HG03378 (cell line): Measurements from ENCODE around the gene CCDC18.
"Not testable (repeated sequence)": the region's sequence is repeated elsewhere in the genome, so short reads cannot be mapped to it uniquely, and the experiment has no call there.

Experiments
- ATAC-seq: cut with Tn5 transposase; IDR thresholded peaks from one replicate; pipeline ENCODE4 v1.9.1; 2021; ENCODE audit warnings: mild to moderate bottlenecking, moderate library complexity; ENCODE audit not compliant: unreplicated experiment

Gene CCDC18

DNA sequence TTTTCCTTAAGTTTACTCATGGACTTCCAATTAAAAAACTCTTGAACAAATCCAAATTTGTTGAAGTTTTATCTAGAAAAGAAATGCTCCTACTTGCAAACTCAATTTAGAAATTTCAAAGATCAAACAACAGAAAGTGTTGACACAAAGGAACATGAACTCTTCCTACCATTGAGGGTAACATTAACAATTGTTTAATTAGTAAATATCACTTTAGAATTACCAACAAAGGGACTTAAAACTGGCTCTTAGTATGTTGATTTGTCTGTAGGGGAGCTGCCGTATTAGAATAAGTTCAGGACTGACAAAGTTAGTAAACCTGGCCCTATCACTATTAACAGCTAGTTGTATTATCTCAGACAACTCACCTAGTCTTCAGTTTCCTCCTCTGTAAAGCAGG lies 57.9 kb downstream of the CCDC18 start:
- ATAC-seq: no peak

DNA sequence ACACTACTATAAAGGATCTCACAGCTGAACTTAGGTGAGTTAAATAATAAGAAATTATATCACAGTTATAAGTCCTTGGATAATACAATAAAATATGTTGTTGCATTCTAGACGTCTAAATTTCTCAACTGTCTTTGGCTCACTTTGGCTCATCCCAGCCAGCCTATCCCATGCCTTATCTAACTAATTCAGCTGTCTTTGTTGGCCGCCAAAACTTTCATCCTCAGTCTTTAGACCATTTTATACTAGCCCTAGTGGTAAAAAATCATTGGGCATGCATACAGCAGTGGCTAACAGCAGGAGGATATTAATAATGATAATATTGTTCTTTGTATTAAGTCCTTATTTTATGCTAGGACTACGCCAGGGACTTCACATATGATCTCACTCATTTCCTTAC lies 59.3 kb downstream of the CCDC18 start:
- ATAC-seq: no peak

DNA sequence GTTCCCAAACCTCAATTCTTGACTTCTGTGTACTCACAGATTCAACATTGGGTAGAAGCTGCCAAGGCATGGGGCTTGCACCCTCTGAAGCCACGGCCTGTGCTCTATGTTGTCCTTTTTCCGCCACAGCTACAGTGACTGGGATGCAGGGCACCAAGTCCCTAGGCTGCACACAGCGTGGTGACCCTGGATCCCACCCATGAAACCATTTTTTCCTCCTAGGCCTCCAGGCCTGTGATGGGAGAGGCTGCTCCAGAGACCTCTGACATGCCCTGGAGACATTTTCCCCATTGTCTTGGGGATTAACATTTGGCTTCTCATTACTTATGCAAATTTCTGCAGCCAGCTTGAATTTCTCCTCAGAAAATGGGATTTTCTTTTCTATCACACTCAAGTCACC lies 62.7 kb downstream of the CCDC18 start:
- ATAC-seq: not testable (repeated sequence)

DNA sequence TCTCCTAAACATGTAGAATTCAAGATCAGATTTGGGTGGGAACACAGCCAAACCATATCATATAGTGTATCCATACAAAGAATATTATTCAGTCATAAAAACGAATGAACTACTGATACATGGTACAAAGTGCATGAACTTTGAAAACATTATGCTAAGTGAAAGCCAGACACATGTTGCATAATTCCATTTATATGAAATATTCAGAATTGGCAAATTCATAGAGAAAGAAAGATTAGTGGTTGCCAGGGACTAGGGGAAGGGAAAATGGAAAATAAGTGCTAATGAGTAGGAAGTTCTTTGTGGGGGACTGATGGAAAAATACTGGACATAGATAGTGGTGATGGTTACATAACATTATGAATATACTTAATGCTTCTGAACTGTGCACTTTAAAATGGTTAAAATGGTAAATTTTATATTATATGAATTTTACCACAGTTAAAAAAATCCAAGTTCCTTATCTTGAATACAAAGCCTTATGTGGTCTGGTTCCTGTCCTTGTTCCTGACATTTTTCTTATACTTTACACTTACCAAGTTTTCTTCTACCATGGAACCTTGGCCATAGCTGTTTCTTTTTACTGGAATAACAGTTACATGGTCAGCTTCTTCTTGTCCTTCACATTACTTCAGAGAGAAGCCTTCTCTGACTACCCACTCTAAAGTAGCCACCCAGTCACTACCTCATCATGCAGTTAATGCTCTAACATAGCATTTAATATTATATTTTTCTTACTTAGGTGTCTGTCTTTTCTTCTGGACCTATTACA lies 64.0 kb downstream of the CCDC18 start:
- no peak for ATAC-seq

DNA sequence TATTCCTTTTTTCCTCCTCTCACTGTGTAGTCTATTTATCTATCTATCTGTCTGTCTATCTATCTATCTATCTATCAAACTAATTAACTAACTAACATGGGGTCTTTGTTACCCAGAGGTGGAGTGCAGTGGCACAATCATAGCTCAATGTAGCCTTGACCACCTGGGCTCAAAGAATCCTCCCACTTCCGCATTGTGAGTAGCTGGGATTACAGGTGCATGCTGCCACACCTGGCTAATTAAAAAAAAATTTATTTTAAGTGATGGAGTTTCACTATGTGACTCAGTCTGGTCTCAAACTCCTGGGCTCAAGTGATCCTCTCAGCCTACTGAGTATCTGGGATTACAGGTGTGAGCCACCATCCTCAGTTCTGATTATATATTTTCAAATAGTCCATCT lies 71.4 kb downstream of the CCDC18 start:
- ATAC-seq: no peak

DNA sequence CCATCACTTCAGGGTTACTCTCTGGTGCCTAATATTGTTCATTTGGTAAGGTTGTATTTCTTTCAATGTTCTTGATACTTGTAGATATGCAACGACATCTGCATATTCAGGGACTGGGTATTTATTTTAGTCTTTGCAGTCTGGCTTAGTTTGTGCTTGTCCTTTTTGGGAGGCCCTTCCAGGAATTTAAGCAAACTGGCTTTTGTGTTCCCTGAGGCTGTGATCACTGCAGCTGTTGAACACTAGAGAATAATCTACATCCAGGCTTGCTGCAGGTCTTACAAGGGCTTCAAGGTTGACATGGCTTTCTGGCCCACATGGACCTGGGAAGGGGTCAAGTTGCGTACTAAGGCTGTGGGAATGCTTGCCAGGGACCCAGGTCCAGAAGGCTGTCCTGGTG lies 72.1 kb downstream of the CCDC18 start:
- ATAC-seq: no peak

DNA sequence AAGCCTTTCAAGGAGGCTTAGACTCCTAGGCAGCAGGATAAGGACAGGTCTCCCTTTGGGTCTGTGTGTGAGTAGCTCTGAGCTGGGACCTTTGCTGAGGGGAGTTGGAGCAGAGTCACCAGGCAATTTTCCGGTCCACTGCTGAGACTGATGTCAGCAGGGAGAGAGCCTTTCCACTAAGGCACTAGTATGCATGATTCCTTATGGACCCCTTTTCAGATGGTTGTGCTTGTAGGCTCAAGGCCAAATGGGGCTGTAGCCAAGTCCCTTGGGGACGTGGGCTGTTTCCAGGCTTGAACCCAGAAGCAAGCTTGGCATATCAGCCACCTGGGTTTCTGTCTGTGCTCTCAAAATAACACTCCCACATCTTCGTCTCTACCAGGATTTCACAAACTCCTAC lies 73.0 kb downstream of the CCDC18 start:
- no peak for ATAC-seq

DNA sequence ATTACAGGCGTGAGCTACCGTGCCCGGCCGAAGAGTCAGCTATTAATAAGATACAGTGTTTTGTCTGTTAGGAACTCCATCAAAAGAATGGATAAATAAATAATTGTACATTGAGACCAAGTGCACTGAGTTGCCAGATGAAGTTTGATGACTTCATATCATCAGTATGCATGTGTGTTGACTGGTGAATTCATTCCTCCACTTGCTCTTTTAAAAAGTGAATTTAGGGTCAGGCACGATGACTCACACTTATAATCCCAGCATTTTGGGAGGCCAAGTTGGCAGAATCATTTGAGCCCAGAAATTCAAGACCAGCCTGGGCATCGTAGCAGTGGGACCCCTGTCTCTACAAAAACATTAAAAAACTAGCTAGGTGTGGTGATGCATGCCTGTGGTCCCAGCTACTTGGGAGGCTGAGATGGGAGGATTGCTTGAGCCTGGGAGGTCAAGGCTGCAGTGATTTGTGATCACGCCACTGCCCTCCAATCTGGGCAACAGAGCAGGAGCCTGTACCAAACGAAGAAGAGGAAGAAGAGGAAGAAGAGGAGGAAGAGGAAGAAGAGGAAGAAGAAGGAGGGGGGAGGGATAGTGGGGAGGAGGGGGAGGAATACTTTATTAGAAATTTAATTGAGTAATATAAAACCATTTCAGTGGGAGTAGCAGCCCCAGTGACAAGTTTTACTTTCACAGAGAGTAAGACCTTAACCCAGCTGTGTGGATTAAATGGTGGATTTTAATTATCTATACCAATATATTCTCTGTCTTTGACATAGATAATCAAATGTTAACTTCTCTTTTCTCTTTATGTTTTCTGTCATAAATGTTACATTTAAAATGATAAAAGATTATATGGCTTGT lies 74.9 kb downstream of the CCDC18 start:
- no peak for ATAC-seq

DNA sequence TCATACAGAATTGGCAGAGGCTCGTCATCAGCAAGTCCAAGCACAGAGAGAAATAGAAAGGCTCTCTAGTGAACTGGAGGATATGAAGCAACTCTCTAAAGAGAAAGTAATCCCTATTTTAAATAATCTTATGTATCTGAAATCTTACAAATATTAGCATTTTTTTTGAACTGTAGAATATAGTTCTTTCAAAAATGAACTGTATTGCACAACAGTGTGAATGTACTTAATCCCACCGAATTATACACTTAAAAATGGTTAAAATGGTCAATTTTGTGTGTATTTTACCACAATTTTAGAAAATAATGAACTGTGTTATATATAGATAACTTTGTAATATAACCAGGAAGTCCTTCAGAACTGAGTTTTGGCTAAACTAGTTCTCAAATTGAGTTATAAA lies 75.9 kb downstream of the CCDC18 start:
- ATAC-seq: no peak

DNA sequence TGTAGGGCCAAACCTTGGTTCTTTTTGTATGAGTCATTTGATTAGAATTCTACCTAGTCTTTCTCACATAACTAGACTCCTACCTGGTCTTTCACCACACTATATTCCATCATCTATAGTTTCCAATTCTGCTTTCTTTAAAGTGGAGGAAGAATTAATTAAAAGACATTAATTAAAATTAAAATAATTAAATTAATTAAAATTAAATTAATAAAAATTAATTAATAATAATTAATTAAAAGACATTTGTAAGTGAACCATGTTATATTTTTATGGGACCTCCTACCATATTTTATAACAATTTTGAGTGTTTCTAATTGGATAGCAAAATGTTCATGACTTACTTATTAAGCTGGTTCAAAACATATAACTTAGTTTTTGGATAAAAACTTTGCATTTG lies 77.4 kb downstream of the CCDC18 start:
- no peak for ATAC-seq

DNA sequence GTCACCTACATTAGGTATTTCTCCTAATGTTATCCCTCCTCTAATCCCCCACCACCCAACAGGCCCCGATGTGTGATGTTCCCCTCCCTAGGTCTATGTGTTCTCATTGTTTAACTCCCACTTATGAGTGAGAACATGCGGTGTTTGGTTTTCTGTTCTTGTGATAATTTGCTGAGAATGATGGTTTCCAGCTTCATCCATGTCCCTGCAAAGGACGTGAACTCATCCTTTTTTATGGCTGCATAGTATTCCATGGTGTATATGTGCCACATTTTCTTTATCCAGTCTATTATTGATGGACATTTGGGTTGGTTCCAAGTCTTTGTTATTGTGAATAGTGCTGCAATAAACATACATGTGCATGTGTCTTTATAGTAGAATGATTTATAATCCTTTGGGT lies 80.2 kb downstream of the CCDC18 start:
- ATAC-seq: not testable (repeated sequence)

DNA sequence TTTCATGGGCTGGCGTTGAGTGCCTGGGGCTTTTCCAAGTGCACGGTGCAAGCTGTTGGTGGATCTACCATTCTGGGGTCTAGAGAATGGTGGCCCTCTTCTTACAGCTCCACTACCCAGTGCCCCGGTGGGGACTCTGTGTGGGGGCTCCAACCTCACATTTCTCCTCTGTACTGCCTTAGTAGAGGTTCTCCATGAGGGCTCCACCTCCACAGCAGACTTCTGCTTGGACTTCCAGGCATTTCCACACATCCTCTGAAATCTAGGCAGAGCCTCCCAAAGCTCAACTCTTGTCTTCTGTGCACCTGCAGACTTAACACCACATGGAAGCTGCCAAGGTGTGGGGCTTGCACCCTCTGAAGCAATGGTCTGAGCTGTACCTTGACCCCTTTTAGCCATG lies 82.1 kb downstream of the CCDC18 start:
- ATAC-seq: no peak

DNA sequence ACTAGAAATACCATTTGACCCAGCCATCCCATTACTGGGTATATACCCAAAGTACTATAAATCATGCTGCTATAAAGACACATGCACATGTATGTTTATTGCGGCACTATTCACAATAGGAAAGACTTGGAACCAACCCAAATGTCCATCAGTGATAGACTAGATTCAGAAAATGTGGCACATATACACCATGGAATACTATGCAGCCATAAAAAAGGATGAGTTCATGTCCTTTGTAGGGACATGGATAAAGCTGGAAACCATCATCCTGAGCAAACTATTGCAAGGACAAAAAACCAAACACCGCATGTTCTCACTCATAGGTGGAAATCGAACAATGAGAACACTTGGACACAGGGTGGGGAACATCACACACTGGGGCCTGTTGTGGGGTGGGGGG lies 88.4 kb downstream of the CCDC18 start:
- not testable (repeated sequence) for ATAC-seq

DNA sequence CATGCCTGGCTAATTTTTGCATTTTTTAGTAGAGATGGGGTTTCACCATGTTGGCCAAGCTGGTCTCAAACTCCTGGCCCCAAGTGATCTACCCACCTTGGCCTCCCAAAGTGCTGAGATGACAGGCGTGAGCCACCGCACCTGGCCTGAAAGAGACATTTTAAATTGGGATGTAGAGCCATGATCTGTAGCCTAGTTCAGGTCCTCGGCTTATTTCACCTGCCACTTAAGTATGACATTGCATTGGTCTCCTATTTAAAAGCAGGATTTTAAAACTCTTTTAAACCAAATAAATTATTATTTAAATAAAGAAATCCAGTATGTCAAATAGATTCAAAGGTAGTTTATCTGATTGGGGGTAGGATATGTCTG lies 94.7 kb downstream of the CCDC18 start:
- not testable (repeated sequence) for ATAC-seq

DNA sequence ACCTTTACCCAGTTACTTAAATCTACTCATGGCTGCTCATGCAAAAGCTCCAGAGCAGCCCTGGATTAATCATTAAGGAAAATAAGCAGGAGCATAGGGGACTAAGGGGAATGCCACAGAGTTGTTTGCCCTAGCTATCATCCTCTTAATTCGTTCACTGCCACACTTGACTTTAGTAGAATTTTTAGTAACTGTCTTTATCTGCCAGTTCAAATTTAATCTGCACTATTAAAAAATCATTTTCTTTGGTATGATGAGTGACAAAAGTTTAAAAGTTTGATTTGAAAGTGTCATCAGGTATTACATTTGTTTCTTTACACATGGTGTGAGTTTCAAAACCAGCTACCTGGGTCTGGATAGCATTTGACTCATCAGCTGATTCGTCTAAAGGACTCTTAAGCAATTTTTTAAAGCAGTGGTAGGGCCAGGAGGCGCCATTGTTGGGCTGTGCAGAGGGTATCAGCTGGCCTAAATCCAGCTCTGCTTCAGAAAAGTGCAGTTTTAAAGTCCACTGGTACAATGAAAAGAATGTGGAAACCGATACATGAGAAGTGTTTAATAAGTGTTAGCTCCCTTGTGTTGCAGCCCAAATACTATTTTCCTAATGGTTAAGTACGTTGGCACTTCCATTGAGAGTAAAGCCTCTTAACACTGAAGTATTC lies 95.2 kb downstream of the CCDC18 start:
- ATAC-seq: no peak

DNA sequence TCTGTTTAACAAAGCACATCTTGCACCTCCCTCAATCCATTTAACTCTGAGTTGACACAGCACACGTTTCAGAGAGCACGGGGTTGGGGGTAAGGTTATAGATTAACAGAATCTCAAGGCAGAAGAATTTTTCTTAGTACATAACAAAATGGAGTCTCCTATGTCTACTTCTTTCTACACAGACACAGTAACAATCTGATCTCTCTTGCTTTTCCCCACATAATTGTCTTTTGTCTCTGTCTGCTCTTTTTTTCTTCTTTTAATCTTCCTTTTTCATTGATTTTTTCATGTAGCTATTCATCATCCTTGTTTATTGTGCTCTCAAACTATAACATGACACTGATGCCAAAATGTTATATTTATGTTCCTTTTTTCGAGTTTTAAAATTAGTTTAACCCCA lies 97.0 kb downstream of the CCDC18 start:
- not testable (repeated sequence) for ATAC-seq

DNA sequence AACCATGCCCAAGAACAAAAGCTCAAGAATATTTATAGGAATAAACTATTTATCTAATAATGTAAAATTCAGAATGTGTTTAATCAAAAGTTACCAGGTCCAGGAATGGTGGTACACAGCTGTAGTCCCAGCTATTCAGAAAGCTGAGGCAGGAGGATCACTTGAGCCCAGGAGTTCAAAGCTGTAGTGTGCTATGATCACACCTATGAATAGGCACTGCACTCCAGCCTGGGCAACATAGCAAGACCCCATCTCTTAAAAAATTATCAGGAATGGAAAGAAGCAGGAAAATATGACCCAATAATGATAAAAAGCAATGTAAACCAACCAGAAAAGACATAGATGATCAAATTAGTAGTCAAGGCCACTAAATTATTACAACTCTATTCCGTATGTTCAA lies 103.0 kb downstream of the CCDC18 start:
- ATAC-seq: no peak

DNA sequence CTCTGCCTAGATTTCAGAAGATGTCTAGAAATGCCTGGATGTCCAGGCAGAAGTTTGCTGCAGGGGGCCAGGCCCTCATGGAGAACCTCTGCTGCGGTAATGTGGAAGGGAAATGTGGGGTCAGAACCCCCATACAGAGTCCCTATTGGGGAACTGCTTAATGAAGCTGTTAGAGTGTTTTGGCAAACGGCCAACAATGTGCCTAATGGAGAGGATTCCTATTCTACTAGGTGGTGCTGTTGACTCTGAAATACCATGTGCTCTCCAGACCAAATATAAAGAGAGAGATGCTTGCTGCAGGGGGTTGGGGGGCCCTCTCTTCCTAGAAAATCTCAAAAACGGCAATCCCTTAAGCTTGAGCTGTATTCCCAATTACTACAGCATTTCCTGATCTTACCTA lies 108.0 kb downstream of the CCDC18 start:
- no peak for ATAC-seq

DNA sequence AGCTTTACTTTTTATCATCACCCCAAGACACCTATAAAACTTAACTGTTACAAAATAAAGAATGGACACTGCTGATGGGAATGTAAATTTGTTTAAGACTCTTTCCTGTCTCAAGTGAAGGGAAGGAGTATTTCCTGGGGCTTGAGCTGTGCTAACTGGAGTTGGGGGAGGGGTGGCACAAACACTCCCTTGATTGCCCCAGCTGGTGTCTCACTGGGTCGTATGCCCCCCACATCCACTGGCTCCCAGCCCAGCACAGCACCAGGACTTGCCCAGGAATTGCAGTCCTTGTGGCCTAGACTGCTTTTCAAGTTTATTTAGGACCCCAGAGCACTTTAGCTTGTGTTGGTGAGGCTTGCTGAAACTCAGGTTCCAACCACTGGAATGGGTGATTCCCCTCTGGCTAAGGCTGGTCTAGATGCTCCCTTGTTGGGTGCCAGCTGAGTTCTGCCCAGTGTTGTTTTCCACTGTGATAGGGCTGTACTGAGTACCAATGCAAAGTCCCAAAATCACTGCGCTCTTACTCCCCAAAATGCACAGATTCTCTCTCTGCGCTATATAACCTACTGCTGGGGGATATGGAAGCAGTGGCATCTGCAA lies 116.1 kb downstream of the CCDC18 start:
- no peak for ATAC-seq

DNA sequence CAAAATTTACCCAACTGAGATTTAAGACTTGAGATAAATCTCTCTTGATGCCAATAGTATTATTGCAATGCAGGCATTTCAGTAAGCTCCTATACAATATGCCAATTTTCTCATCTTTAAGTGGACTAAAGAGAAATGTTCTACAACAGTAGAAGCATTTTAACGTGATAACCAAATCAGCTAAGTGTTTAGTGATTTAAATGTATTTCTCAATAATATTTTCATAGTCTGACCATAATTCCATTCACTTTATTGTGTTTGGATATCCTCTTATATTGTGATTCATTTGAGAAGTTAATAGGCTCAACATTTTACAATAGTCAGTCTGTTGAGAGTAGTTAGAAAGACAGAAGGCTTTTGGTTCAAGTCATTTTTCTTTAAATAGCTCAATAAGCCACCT lies 120.6 kb downstream of the CCDC18 start:
- ATAC-seq: no peak

DNA sequence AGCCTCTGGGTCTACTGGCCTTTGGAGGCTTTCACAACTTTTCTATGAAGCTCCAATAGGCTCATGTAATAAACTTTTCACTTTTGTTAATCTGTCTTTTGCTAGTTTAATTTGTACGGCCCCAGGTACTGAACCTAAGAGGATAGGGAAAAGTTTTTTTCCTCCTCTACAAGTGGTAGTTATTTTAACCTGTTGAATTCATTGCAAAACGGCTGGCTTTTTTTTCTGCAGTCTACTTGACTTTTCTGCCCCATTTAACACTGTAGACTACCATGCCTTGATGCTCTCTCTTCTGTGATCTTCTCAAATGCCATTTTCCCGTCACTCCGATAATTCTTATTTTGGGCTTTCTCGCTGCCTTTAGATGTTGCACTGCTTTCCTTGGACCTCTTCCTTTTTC lies 121.6 kb downstream of the CCDC18 start:
- ATAC-seq: no peak
